ENCODE results near the gene NOS1AP. TPM values are rescaled to one million over a fixed set of nuclear protein-coding genes. Genes with fewer than 3 reads are reported as not detected.

NOS1AP gene
- total RNA-seq, 1 experiment from 2014 or later = 14.7 TPM

GRCh38 chr1:162405800-162406199 is 336.3 kb downstream of the NOS1AP start (continued):
- TF ChIP-seq ZNF532 (CRISPR knock-in tag; IDR thresholded peaks at IDR 0.05; ENCODE audit: borderline replicate concordance) (no peak), E2F4 (CRISPR knock-in tag; IDR thresholded peaks at IDR 0.05; ENCODE audit: borderline replicate concordance, low read depth) (no peak), SP1 (CRISPR knock-in tag; conservative IDR thresholded peaks at IDR 0.05) (no peak), ZNF512 (CRISPR knock-in tag; IDR thresholded peaks at IDR 0.05; ENCODE audit: borderline replicate concordance) (no peak)

GRCh38 chr1:162406811-162407210 is 337.3 kb downstream of the NOS1AP start:
- H3K4me3 Mint-ChIP-seq = no peak overlapping the region
- no peak for TF ChIP-seq KAT7 (CRISPR knock-in tag; IDR thresholded peaks at IDR 0.05; ENCODE audit: borderline replicate concordance)
- TF ChIP-seq FOXK1 (CRISPR knock-in tag; IDR thresholded peaks at IDR 0.05) = no peak
- no peak for TF ChIP-seq MYBL2 (CRISPR knock-in tag; IDR thresholded peaks at IDR 0.05)
- TF ChIP-seq SMAD4 (CRISPR knock-in tag; IDR thresholded peaks at IDR 0.05) = no peak
- no peak for TF ChIP-seq AR (CRISPR knock-in tag; IDR thresholded peaks at IDR 0.05)
- no peak for TF ChIP-seq ZNF532 (CRISPR knock-in tag; IDR thresholded peaks at IDR 0.05; ENCODE audit: borderline replicate concordance)
- no peak for TF ChIP-seq ZNF232 (CRISPR knock-in tag; IDR thresholded peaks at IDR 0.05)
- no peak for TF ChIP-seq NR3C1 (CRISPR knock-in tag; conservative IDR thresholded peaks at IDR 0.05; ENCODE audit: low read depth)
- no peak for TF ChIP-seq ZNF671 (CRISPR knock-in tag; IDR thresholded peaks at IDR 0.05)
- TF ChIP-seq ZSCAN18 (CRISPR knock-in tag; IDR thresholded peaks at IDR 0.05) = no peak
- no peak for TF ChIP-seq IRF1 (CRISPR knock-in tag; IDR thresholded peaks at IDR 0.05)
- TF ChIP-seq CREM (CRISPR knock-in tag; IDR thresholded peaks at IDR 0.05) = no peak
- TF ChIP-seq ATF3 (CRISPR knock-in tag; conservative IDR thresholded peaks at IDR 0.05) = no peak
- no peak for TF ChIP-seq SOX15 (CRISPR knock-in tag; IDR thresholded peaks at IDR 0.05)
- no peak for TF ChIP-seq IRF2 (CRISPR knock-in tag; IDR thresholded peaks at IDR 0.05; ENCODE audit: borderline replicate concordance, low read depth)

More at GRCh38 chr1:162406811-162407210, 337.3 kb downstream of the NOS1AP start:
- no peaks in the 10 kb centered on the region for H3K36me3 Mint-ChIP-seq
- no peak for ATAC-seq
- DNase-seq (ENCODE audit: low spot score) = no peak
- no peak overlapping the region for H3K27ac Mint-ChIP-seq
- CTCF ChIA-PET = interaction anchor here (1.3 to 2.8 kb wide), 2 partner anchors 350 to 370 kb away, joined by 4 to 6 read pairs; no protein-coding TSS in a partner anchor
- H3K4me1 Mint-ChIP-seq = peaks cover 3% of the 10 kb centered on the region; the same call in 1 of the 2 replicates
- H3K9me3 Mint-ChIP-seq = no peaks in the 10 kb centered on the region
- POLR2A ChIA-PET = no interaction called here
- H3K27me3 Mint-ChIP-seq (ENCODE audit: low read depth) = no peaks in the 10 kb centered on the region

All from WTC11 (cell line).